HepG2 (cell line): ENCODE data around the gene RTN4RL2. TPM values are rescaled to one million over a fixed set of nuclear protein-coding genes. Genes with fewer than 3 reads are reported as not detected.

Experiments
- EP300 ChIP-seq, 3 experiments: sonication (generic) in 1 of 3; formaldehyde crosslinking in 1 of 3; IDR thresholded peaks; 2 replicates each; pipeline versions ENCODE4 v1.5.1 to v1.6.1; 2011 to 2020; ENCODE audit warnings: low read depth in 2 of 3, low read length in 2 of 3, borderline replicate concordance in 1 of 3, improper control_type of control experiment in 1 of 3, mild to moderate bottlenecking in 1 of 3, missing genetic modification reagents in 1 of 3, moderate library complexity in 1 of 3
- FOXK1 ChIP-seq: sonication (generic); formaldehyde crosslinking; IDR thresholded peaks from 2 replicates; pipeline ENCODE4 v1.4.0; 2020; ENCODE audit warnings: low read depth, missing genetic modification reagents, borderline replicate concordance
- HDAC2 ChIP-seq: sonication (generic); formaldehyde crosslinking; IDR thresholded peaks from 2 replicates; pipeline ENCODE4 v1.4.0; 2020; ENCODE audit warnings: missing genetic modification reagents
- HNF4A ChIP-seq: sonication (generic); formaldehyde crosslinking; IDR thresholded peaks from 2 replicates; pipeline ENCODE4 v1.4.0; 2020; ENCODE audit warnings: missing genetic modification reagents
- MAZ ChIP-seq, 2 experiments: sonication (generic) in 1 of 2; formaldehyde crosslinking in 1 of 2; IDR thresholded peaks; 2 replicates each; pipeline versions ENCODE4 v1.5.0 to v1.6.1; 2012 to 2020; ENCODE audit warnings: low read depth in 2 of 2, mild to moderate bottlenecking in 2 of 2, borderline replicate concordance in 1 of 2, improper control_type of control experiment in 1 of 2, low read length in 1 of 2, missing genetic modification reagents in 1 of 2, moderate library complexity in 1 of 2
- RAD21 ChIP-seq: fragments of 450-650 bp; formaldehyde crosslinking; IDR thresholded peaks from 2 replicates; pipeline ENCODE4 v1.5.0; 2020; ENCODE audit warnings: mild to moderate bottlenecking
- SAP130 ChIP-seq: IDR thresholded peaks from 2 replicates; pipeline ENCODE4 v1.6.1; 2016; ENCODE audit warnings: low read depth
- SP1 ChIP-seq, 2 experiments: fragments of 450-650 bp in 1 of 2; sonication (generic) in 1 of 2; formaldehyde crosslinking in 1 of 2; IDR thresholded peaks; 2 replicates each; pipeline versions ENCODE4 v1.4.0 to v1.6.1; 2016 to 2020; ENCODE audit warnings: missing genetic modification reagents in 1 of 2
- SP4 ChIP-seq: sonication (generic); formaldehyde crosslinking; IDR thresholded peaks from 2 replicates; pipeline ENCODE4 v1.8.1; 2023; ENCODE audit warnings: mild to moderate bottlenecking, missing genetic modification reagents
- TBX2 ChIP-seq: sonication (generic); formaldehyde crosslinking; IDR thresholded peaks from 2 replicates; pipeline ENCODE4 v1.5.0; 2020; ENCODE audit warnings: missing genetic modification reagents, mild to moderate bottlenecking, borderline replicate concordance
- ZFP1 ChIP-seq: IDR thresholded peaks from 2 replicates; pipeline ENCODE4 v1.6.1; 2016
- ZMYM2 ChIP-seq: sonication (generic); formaldehyde crosslinking; IDR thresholded peaks from 2 replicates; pipeline ENCODE4 v1.8.0; 2022; ENCODE audit warnings: mild to moderate bottlenecking, missing genetic modification reagents
- ZNF251 ChIP-seq: sonication (generic); formaldehyde crosslinking; IDR thresholded peaks from 2 replicates; pipeline ENCODE4 v1.9.0; 2021; ENCODE audit warnings: mild to moderate bottlenecking, missing genetic modification reagents
- ZNF260 ChIP-seq: sonication (generic); formaldehyde crosslinking; IDR thresholded peaks from 2 replicates; pipeline ENCODE4 v1.4.0; 2020; ENCODE audit warnings: missing genetic modification reagents, low read depth, mild to moderate bottlenecking, borderline replicate concordance
- ZNF317 ChIP-seq: sonication (generic); formaldehyde crosslinking; IDR thresholded peaks from 2 replicates; pipeline ENCODE4 v1.5.0; 2020; ENCODE audit warnings: mild to moderate bottlenecking, missing genetic modification reagents
- ZNF343 ChIP-seq: sonication (generic); formaldehyde crosslinking; IDR thresholded peaks from 2 replicates; pipeline ENCODE4 v1.4.0; 2020; ENCODE audit warnings: mild to moderate bottlenecking, missing genetic modification reagents
- ZNF724P ChIP-seq: sonication (generic); formaldehyde crosslinking; IDR thresholded peaks from 2 replicates; pipeline ENCODE4 v1.8.0; 2022; ENCODE audit warnings: missing genetic modification reagents, borderline replicate concordance
- ZNF768 ChIP-seq: sonication (generic); formaldehyde crosslinking; IDR thresholded peaks from 2 replicates; pipeline ENCODE4 v1.4.0; 2020; ENCODE audit warnings: missing genetic modification reagents
- ZNF770 ChIP-seq: sonication (generic); formaldehyde crosslinking; IDR thresholded peaks from 2 replicates; pipeline ENCODE4 v1.5.0; 2020; ENCODE audit warnings: mild to moderate bottlenecking, missing genetic modification reagents
- polyA plus RNA-seq, 8 experiments: library from polyadenylated mRNA; depleted of rRNA in 3 of 8; stranded (reverse) in 7 of 8; unstranded in 1 of 8; fragments of >200 nt; fragmentation: Illumina TruSeq in 4 of 8; extraction: Trizol in 4 of 8; gene quantifications; 2 replicates each; pipeline versions ENCODE4 v1.2.1 to v1.2.3, GENCODE V29; 2011 to 2016; ENCODE audit warnings: low read depth in 4 of 8, missing spikeins in 1 of 8, mixed read lengths in 1 of 8; ENCODE audit not compliant: insufficient read depth in 1 of 8
- total RNA-seq, 5 experiments: library from RNA; depleted of rRNA; stranded (reverse); fragments of >200 nt; fragmentation: Illumina TruSeq; extraction: Trizol; gene quantifications; 2 replicates each; pipeline ENCODE4 v1.2.3, GENCODE V29; 2016; ENCODE audit warnings: low read depth in 1 of 5
- TF ChIP-seq, protein P1 (sequence below): sonication (generic); formaldehyde crosslinking; conservative IDR thresholded peaks from 2 replicates; pipeline ENCODE4 v1.5.0; 2020; ENCODE audit warnings: missing genetic modification reagents
- TF ChIP-seq, protein P2 (sequence below): sonication (generic); formaldehyde crosslinking; IDR thresholded peaks from 2 replicates; pipeline ENCODE4 v1.4.0; 2020; ENCODE audit warnings: missing genetic modification reagents

Gene RTN4RL2
- total and polyA plus RNA-seq, 2 of the 13 experiments (the other 11 are each of a cell fraction or from before 2014, with no cell fraction given): 1.3 to 4.3 TPM

DNA sequence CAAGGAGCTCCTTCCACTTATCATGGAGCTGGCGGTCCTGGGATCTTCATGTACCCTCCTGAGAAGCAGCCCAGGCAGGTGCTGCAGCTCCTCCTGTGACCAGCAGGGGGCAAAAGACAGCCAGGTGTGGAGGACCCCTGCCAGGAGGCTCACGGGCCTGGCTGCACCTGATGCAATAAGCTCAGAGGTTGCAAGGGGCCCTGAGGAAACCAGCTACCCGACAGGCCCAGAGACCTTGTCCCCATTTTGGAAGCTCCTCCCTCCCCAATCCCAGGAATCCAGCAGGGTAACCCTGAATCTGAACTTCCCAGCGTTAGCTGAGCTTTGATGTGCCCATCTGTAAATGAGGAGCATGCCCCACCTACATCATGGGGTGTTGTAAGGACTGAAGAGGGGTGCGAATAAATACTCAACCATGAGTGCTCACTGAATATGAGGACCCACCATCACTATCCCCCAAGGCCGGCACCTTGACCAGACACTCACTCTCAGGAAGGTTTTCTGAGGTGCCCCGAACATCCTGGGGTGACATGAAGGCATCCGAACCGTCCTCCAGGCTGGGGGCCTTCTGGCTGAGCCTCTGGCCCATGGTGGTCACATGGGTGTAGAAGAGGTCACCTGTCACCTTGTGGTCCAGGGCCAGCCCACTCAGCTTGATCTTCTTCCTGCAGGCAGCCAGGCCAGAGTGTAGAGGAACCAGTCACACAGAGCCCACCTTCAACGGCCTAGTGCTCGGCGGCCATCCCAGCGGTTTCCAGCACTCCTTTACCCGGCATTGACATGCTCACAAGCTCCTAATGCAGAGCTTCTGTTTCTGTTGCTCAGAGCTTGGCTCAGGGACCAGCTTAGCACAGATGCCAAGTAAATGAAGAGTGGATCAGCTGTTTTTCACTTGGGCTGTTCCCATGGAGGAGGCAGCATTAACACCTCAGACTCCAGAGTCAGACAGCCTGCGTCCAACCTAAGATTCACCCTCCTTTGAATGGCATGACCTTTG is 33.5 kb downstream of the RTN4RL2 start (continued):
- TF ChIP-seq ZNF768 (CRISPR knock-in tag) (peak; percentile 61; the same call in 1 of the 2 replicates), TBX2 (peak; percentile 68), MAZ (IDR thresholded peaks at IDR 0.05; ENCODE audit: borderline replicate concordance, low read depth, low read length) (no peak), MAZ (CRISPR knock-in tag; IDR thresholded peaks at IDR 0.05; ENCODE audit: low read depth) (peak; percentile 71), FOXK1 (CRISPR knock-in tag) (peak; percentile 24; the same call in 1 of the 2 replicates), ZNF770 (peak; percentile 50), EP300 (IDR thresholded peaks at IDR 0.05; ENCODE audit: low read depth in 2 of 2, low read length in 2 of 2) (peak in 1 of 2 experiments; percentile 72; a peak in 2 of 4 replicates), EP300 (CRISPR knock-in tag; IDR thresholded peaks at IDR 0.05; ENCODE audit: borderline replicate concordance) (peak; percentile 68; the same call in 1 of the 2 replicates), SP1 (IDR thresholded peaks at IDR 0.05) (no peak), SP1 (CRISPR knock-in tag; IDR thresholded peaks at IDR 0.05) (peak; percentile 27; the same call in 1 of the 2 replicates), ZNF260 (CRISPR knock-in tag) (no peak), ZFP1 (CRISPR knock-in tag) (no peak), ZNF724P (CRISPR knock-in tag) (0 out of 2 replicates have a peak, but pooled peaks have one; percentile 21), HNF4A (CRISPR knock-in tag) (peak; percentile 71), SP4 (CRISPR knock-in tag) (peak; percentile 68; the same call in 1 of the 2 replicates), ZNF251 (no peak), ZMYM2 (CRISPR knock-in tag) (no peak), SAP130 (CRISPR knock-in tag) (peak; percentile 65), ZNF317 (CRISPR knock-in tag) (no peak), HDAC2 (CRISPR knock-in tag) (0 out of 2 replicates have a peak, but pooled peaks have one; percentile 29), ZNF343 (CRISPR knock-in tag) (0 out of 2 replicates have a peak, but pooled peaks have one; percentile 70), RAD21 (CRISPR knock-in tag) (peak; percentile 96)
- TF ChIP-seq, protein P1, sequence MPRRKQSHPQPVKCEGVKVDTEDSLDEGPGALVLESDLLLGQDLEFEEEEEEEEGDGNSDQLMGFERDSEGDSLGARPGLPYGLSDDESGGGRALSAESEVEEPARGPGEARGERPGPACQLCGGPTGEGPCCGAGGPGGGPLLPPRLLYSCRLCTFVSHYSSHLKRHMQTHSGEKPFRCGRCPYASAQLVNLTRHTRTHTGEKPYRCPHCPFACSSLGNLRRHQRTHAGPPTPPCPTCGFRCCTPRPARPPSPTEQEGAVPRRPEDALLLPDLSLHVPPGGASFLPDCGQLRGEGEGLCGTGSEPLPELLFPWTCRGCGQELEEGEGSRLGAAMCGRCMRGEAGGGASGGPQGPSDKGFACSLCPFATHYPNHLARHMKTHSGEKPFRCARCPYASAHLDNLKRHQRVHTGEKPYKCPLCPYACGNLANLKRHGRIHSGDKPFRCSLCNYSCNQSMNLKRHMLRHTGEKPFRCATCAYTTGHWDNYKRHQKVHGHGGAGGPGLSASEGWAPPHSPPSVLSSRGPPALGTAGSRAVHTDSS (CRISPR knock-in tag): no peak
- TF ChIP-seq, protein P2, sequence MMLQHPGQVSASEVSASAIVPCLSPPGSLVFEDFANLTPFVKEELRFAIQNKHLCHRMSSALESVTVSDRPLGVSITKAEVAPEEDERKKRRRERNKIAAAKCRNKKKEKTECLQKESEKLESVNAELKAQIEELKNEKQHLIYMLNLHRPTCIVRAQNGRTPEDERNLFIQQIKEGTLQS (CRISPR knock-in tag): 0 out of 2 replicates have a peak, but pooled peaks have one; percentile 74
